Body of pancreas (tissue), 4 donors: ENCODE measurements around the gene LDLRAD1.

Experiments
- POLR2A ChIP-seq, 3 donors: fragments of 450-650 bp; IDR thresholded peaks; one replicate each; pipeline ENCODE4 v1.6.1; 2016; ENCODE audit warnings: antibody characterized with exemption in 3 of 3, mild to moderate bottlenecking in 2 of 3
- TF ChIP-seq, protein P1 (sequence below), 7 experiments: fragments of 450-650 bp in 4 of 7; fragments of 200-600 bp in 3 of 7; sonication (generic) in 3 of 7; IDR thresholded peaks; one replicate each; pipeline ENCODE4 v1.5.1; 2016 to 2019; ENCODE audit warnings: antibody characterized with exemption in 7 of 7

DNA sequence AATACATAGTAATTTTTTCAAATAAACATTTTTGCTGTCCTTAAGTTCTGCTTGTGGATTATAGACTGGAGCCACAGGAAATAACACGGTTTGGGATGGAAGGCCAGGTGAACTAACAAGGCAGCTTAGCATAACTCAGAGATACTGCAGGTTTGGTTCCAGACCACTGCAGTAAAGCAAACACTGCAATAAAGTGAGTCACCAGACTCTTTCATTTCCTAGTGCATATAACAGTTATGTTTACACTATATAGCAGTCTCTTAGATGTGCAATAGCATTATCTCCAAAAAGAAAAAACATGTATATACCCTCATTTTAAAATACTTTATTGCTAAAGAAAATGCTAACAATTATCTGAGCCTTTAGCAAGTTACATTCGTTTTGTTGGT is 49.9 kb downstream of the LDLRAD1 start:
- TF ChIP-seq, protein P1, sequence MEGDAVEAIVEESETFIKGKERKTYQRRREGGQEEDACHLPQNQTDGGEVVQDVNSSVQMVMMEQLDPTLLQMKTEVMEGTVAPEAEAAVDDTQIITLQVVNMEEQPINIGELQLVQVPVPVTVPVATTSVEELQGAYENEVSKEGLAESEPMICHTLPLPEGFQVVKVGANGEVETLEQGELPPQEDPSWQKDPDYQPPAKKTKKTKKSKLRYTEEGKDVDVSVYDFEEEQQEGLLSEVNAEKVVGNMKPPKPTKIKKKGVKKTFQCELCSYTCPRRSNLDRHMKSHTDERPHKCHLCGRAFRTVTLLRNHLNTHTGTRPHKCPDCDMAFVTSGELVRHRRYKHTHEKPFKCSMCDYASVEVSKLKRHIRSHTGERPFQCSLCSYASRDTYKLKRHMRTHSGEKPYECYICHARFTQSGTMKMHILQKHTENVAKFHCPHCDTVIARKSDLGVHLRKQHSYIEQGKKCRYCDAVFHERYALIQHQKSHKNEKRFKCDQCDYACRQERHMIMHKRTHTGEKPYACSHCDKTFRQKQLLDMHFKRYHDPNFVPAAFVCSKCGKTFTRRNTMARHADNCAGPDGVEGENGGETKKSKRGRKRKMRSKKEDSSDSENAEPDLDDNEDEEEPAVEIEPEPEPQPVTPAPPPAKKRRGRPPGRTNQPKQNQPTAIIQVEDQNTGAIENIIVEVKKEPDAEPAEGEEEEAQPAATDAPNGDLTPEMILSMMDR (IDR thresholded peaks at IDR 0.05), result no peak
- TF ChIP-seq POLR2A (IDR thresholded peaks at IDR 0.05), result no peak
